Activated T-cell treated with anti-CD3 and anti-CD28 coated beads for 24 hours (primary cell): Measurements from ENCODE around the gene TMEM115.

Experiments used
- DNase-seq: peaks from one replicate; pipeline ENCODE4 v3.0.0-alpha.2; 2020; ENCODE audit warnings: low read depth

The TMEM115 gene, protein sequence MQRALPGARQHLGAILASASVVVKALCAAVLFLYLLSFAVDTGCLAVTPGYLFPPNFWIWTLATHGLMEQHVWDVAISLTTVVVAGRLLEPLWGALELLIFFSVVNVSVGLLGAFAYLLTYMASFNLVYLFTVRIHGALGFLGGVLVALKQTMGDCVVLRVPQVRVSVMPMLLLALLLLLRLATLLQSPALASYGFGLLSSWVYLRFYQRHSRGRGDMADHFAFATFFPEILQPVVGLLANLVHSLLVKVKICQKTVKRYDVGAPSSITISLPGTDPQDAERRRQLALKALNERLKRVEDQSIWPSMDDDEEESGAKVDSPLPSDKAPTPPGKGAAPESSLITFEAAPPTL

DNA sequence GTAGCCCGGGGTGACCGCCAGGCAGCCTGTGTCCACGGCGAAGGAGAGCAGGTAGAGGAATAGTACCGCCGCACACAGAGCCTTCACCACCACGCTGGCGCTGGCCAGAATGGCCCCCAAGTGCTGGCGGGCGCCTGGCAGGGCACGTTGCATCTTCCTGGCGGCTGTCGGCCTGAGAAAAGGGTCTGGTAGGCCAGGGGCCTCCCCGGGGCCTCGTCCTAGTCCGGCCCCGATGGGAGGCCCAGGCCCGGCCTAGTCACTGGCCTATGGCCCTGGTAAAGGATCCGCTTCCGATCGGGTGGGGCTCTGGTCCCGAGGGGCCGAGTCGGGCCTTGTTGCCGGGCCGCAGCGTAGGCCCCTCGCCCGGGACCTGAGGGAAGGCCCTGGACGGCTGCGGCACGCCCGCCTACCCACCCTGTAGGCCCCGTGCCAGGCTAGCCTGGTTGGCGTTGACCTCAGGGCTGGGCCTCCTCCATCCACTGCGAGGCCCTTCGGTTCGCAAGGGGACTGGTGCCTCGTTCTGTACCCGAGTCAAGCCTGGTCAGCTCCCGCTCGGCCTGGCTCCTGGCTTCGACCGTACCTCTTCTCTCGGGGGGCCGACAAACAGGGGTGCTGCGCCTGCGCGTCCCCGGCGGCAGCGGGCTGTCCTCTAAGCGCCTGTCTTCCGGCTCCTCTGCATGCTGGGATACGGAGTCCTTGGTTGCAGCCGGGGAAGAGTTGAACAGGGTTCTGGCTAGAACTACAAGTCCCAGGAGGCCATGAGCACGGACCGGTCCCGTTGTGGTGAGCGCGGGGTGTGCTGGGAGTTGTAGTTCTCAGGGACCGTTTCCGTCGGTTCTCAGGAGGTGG lies at the start of gene TMEM115:
TMEM115 (minus strand) TSS at position 611 of the 849 bp plus-strand sequence; CDS start at position 153, 458 bp downstream.
- DNase-seq: peak; percentile 94

DNA sequence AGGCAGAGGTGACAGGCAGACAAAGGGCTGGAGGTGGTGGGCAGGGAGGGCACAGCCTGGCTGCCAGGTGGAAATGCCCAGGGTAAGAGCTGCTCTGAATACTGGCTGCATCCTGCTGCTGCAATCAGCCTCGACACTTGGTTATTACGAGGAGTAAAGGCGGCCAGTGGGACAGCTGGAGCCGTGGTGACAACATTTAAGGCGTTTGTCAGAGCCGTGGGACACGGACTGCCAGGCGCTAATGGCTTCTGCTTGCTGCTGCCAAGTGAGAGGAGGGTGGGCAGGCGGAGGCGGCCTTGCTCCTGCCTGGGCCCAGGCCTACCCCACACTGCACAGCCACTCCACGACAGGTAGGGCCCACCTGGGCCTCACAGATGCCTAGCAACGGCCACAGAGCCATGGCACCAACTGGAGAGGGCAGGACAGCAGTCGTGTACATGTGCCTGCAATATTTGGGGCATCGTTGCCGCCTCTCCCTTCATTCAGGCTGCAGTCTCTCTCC lies 49.2 kb upstream of the TMEM115 start:
- DNase-seq: no peak

DNA sequence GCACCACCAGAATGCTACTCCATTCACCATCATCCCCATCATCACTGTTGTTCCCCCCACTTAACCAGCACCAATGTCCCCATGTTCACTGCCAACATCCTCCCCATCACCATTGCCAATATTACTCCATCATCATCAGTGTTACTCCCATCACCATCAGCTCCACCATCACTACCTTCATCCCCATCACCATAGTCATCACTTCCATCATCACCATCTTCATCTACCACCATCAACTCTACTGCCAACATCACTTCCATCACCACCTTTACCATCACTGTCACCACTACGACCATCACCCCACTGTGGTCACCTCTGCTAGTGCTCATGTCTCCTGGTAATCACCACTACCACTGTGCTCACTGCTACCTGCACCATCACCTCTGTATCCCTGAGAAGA lies 47.2 kb upstream of the TMEM115 start:
- DNase-seq: no peak

DNA sequence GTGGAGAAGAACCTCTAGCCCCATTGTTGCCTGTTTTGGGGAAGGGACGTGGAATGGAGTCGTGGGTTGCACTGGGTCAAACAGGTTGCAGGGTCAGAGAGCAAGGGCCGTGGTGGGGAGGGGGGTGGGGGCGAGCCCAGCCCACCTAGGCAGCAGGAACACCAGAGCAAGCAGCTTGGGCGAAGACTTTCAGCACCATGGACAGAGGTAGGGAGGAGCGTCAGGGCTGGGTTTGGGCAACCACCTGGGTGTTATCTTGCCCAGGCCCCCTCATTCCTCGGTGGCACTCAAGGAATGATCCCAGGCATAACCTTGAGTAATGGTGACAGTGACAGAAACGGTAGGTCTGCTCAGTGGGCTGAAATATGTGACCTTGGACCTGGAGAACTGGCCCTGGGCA lies 45.9 kb upstream of the TMEM115 start:
- no peak for DNase-seq

DNA sequence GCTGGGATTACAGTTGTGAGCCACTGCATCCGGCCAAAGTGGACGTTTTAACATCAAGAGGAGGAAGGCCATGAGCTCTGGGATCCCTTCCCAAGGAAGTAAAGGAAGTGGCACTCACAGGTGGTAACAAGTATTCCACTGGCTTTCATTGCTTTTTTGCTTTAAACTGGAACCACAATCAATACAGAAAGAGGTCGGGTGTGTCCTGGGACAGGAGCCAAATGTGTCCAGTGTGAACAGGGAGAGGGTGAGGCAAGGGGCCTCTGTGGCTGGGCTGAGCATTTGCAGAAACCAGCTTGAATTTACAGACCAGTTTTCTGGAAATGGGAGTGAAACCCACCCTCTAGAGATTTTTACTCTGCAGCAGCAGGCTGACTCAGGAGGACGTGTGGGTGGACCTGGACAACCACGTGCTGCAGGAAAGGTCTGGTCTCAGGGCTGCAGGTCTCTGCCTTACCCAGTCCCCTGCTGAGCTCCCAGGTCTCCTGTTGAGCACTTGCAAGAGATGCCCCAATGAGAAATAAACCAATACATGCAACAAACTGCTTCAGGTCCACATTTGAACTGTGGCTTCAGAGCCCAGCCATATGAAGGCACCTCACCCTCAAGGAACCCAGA lies 42.8 kb upstream of the TMEM115 start:
- DNase-seq: no peak

DNA sequence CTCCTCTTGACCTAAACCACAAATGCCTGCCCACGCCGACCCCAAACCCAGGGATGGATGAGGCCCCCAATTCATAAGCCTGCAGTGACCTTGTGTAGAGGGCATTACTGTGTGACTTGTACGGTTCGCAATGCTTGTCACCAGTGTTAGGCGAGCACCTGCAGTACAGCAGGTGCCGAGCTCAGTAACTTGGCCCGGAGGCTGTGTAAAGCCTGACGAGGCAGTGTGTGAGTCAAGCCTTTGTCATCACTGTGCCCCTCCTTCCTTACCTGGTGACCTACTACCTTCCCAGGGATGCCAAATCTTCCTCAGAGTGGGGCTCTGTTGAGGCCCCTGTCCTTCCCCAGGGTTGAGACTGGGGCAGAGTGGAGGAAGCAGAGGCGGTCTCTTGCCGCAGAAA lies 37.2 kb upstream of the TMEM115 start:
- DNase-seq: no peak

DNA sequence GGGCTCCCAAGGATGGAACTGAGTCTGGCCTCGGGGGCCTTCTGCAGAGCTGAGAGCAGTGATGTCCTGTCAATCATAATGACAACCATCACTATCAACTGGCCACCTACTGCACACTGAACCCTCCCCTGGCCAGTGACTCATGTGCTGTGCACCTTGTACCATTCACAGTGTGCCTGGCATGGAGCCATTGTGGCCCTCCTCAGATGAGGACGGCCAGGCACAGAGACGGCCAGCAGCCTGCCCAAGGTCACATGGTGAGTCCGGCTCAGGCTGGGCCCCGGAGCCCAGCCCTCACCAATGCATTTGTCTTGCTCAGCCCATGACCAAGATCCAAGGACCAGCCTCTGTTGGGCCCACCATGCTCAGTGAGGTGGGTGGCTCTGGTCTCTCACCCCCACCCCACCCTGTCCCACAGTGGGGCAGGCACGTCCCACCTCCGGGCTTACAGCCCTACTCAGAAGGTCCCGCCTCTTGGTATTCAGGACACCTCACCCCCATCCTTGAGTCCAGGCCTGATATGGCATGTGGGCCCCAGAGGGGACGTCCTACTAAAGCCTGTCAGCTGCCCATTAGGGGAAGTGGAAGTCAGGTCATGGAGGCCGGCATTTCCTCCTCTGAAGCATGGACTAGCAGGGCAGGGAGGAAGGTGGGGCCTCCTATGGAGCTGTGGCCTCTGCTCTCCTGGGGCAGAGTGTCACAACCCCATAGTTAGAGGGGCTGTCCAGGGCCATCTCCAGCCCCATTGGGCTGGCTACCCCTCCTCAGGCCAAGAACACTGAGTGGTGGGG lies 35.9 kb upstream of the TMEM115 start:
- DNase-seq: no peak

DNA sequence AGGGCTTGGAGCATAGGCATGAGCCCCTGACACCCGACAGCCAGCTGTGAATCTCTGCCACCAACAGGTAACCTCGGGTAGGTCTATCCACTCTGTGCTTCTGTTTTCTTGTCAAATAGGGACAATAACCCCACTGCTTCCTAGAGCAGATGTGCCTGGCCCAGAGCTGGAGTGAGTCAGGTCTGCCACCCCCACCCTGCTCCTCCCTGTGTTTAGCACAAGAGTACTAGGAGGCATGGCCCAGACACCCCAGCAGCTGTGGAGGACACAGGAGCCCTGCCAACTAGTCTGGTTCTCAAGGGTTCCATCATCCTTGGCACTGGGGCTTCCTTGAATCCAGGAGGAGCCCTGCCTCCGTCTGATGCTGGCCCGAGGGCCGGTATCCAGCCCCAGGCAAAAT lies 33.7 kb upstream of the TMEM115 start:
- no peak for DNase-seq

DNA sequence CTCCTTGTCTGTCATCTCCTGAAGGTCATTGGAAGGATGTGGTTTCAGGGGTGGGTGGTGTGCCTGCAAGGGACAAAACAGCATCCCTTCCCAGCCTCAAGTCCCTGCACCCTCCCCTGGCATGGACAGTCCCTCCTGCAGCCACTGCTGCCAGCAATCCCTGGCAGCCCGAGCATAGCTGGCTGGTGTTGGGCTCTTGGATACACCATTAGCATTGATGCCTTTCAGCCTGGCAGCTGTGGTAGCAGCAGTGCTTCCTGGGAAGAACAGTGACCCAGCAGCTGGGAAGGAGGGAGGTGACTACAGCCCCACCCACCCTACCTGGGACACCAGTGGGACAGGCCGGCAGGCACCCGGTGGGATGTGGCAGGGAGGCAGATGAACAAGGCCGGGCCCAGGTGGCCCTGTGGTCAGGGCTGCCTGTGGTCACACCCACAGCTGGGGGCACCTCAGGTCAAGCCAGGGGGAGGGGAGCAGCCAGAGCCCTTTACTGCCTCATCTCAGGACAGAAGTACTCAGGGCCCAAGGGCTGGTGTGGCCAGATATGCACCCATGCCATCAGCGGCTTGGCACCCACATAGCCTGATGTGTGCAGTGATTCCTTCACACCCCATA lies 32.9 kb upstream of the TMEM115 start:
- no peak for DNase-seq

DNA sequence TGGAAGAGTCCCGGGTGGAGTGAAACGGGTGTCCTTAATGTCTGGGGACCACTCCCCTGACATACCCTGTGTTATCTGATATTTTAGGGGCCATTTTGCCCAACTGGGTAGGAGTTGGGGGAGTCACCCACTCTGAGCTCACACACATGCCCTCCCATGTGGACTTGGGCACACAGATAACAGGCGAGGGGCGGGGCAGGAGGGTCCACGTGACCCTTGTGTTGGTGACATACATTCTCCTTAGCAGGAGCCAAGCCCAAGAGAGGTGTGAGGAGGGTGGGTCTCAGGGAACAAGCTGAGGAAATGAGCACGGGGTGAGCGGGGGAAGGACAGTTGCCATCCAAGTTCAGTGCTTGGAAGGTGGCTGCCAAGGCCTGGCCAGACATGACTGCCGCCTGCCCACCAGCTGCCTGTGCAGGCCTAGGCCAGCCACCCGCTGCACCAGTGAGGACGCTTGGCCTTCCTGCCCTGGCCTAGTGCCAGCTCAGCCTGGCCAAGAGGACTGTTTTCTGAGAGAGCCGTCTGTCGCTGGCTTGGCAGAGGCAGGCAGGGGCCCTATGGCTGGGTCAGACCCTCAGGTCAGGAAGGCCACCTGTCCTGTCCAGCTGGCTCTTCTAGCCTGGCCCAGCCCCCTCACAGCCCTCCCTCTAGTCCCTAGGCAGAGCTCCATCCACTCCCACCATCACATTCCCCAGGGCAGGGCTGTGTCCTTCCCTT lies 31.3 kb upstream of the TMEM115 start:
- no peak for DNase-seq

DNA sequence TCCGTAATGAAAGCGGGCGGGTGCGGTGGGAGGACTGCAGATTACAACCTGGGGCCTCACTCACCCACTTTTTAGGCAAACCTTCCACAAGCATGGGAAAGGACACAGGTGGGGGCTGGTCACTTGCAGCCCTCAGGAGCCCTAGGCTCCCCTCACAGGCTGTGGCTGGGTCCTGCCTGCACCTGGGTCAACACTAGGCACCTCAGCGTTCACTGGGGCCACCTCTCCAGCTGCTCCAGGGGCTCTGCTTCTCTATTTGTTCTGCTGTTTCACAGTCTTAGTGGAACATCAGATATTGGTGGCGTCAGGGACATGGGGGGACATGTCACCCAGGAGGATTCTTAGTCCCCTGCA lies 30.1 kb upstream of the TMEM115 start:
- no peak for DNase-seq

DNA sequence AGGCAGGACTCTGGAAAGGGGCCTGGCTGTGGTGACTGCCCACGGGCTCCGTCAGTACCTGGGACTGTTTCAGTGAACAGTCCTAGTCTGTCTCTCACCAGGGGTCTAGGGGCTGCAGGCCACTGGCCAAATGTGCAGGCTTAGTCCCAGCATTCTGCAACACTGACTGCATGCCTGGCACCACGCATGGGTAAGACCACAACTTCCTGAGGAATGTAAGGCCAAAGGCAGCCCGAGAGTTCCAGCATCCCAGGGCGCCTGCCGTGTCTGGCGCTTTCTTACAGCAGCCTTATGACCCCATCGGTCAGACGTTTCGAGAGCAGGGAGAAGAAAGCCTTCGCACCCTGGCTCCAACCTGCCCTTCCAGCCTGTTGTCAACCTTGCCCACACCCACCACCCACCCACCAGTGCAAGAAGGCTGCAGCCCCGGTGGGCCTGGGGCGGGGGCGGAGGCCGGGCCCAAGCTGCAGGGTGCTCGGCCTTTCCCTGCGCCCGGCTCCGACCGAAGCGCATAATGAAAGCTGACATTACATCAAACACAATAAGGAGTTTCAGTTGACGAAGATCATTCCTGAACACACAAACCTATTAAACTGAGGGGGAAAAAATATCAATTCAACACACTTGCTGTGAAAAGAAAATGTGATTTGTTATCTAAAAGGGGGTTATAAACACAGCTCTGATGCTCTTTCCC lies 29.5 kb upstream of the TMEM115 start:
- no peak for DNase-seq

DNA sequence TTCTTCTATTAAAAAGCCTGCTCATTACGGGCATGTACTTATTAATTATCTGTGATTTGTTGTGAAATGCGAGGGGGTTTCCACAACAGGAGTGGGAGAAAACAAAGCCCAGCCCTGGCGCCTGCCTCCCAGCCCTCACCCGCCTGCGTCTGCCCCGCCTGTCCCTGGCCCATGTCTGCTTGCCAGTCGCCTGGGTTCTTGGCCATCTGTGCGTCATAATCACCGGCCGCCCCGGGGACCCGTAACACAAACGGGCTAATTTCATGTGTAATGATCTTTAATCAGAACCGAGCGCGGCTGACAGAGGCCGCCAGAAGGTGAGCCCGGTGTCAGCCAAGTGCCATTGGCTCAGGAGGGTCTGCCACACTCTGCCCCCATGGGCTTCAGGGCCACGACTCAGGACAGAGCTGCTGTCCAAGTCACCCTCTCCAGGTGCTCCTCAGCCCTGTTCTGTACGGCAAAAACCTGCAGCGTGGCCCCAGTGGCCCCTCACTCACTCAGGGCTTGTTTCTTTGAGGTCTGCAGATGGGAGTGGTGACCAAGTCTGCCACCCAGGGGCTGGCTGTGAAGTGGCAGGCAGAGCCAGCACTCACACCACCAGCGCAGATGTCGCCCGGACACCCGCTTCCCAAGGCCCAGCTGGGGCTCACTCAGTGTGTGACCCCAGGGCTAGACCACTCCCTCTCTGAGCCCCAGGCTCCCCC lies 28.8 kb upstream of the TMEM115 start:
- no peak for DNase-seq

DNA sequence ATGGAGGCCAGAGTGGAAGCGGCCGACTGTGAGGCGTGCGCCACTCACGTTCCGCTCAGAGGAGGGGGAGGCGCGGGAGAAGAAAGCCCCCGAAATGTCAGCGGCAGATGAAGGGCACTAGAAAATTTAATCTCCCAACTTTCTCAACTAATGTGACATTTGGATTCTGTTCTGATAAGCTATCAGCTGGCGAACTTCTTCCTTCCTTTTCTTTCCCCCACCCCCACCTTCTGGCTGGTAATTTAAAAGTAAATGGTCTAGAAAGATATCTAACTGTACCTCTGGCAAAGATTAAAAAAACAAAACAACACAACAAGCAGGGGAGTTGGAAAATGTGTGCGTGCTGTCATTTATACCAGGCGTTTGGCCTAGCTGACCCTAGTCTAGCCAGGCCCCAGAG lies 26.4 kb upstream of the TMEM115 start:
- no peak for DNase-seq

DNA sequence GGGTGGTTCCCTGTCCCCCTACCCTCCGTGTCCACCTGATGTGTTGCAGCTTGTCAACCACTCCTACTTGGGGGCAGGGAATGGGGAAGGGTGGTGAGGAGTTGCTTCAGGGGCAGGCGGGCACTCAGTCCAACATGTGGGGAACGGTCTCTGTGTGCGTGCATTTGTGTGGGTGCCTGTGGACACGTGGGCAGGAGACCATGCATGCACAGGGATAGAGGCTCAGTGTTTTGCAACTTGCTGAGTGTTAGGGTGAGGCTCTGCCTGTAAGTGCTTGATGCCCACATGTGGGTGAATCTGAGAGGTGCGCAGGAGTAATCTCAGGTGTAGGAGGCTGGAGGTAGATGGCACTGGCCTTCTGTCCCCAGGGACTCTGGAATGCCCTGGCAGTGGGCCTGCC lies 24.4 kb upstream of the TMEM115 start:
- DNase-seq: no peak

DNA sequence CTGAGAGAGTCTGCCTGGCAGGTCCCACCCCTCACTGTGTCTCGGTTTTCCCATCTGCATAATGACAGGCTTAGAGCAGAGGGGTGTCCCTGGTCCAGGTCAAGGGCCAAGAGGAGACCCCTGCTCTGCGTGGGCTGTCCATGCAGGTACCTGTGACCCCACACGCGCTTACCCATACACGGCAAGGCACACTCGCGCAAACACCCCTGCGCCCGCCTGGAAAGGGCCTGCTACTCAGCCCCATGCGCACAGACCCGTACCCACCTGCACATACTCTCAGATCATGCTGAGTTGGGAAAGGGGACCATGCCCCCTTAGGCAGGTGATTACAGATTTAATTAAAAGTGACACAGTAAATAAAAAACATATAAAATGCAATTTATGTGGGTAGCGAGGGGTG lies 23.4 kb upstream of the TMEM115 start:
- no peak for DNase-seq

DNA sequence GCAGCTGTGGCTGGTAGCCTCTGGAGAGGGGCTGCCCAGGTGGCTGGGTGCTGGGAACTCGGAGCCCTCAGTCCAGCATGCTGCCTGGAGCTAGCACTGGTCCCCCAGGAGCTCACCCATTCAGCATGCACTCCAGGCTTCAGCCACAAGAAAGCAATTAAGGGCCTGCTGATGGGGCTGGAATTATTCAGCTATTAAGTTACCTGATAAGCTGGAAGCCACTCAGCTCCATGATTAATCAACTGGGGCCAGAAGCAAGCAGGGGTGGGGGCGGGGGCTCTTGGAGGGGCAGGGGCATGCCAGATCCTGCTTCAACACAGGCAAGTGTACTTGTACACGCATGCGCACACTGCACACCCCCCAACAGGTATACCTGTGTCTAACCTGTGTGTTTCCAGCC lies 22.1 kb upstream of the TMEM115 start:
- DNase-seq: no peak

DNA sequence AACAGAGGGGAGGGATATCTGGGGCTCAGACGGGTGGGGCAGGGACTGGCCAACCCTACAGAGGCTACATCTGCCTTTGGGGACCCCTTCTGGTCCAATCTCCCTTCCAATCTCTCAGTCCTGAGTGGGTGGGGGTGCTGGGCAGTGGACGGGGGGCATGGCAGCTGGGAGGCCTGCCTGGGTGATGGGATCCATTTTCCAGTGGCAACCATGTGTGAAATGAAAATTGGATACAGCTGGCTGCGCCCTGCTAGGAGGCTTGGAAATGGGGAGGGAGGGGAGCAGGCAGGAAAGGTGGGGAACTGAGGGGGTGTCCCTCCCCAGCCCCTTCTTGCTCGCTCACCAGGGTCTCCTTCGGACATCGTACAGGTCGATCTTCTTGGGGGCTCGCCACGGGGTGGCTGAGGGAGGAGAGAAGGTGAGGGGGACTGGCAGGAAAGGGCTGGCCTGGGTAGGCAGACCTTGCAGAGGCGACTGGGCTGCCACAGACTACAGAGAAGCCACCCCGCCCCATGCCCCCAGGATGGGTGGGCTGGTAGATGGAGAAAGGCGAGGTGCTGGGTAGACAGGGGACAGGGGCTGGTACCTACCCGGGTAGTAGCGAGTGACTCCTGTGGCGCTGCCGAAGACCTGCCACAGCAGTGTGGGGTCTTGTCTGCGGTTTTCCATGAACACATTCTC lies 21.2 kb upstream of the TMEM115 start:
- no peak for DNase-seq

DNA sequence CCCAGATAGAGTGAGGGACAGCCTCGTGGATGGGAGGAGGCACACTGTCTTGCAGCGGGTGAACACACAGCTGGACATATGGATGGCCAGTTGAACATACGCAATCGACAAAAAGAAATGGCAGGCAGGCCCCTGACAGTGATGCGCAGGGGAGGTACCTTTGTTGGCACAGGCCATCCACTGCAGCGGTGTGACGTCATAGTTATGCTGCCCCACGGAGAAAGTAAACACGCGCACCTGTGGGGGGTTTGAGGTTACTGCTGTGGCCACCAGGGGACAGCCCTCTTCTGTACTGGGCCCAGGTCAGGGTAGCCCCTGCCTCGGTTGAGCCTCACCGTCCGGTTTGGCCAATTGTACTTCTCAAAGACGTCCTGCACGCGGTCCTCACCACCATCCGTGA lies 19.4 kb upstream of the TMEM115 start:
- no peak for DNase-seq
